ENCODE data around the gene SEMA3F.

SEMA3F gene

GRCh38 chr3:50154840-50155490, at the start of gene SEMA3F:
TSS of gene SEMA3F (plus strand) at chr3:50155324. CDS start at chr3:50159623, 4,299 bp downstream.
- in situ Hi-C loops (cut with MboI; ENCODE audit: low sequenced_read_pairs) = no loop called here

GRCh38 chr3:50111757-50112156, 43.4 kb upstream of the SEMA3F start:
- in situ Hi-C loops (cut with MboI; ENCODE audit: low sequenced_read_pairs) = no loop called here

GRCh38 chr3:50112462-50112861, 42.7 kb upstream of the SEMA3F start:
- in situ Hi-C loops (cut with MboI; ENCODE audit: low sequenced_read_pairs) = no loop called here

- in situ Hi-C loops (cut with MboI; ENCODE audit: low sequenced_read_pairs) = no loop called here
These were observed 38.0 kb upstream of the SEMA3F start for GRCh38 chr3:50117120-50117519.

GRCh38 chr3:50118237-50118636, 36.9 kb upstream of the SEMA3F start:
- in situ Hi-C loops (cut with MboI; ENCODE audit: low sequenced_read_pairs) = no loop called here

- in situ Hi-C loops (cut with MboI; ENCODE audit: low sequenced_read_pairs) = no loop called here
These were observed 35.3 kb upstream of the SEMA3F start for GRCh38 chr3:50119786-50120185.

GRCh38 chr3:50120364-50121071, 34.6 kb upstream of the SEMA3F start:
- in situ Hi-C loops (cut with MboI; ENCODE audit: low sequenced_read_pairs) = no loop called here

GRCh38 chr3:50121072-50122032, 33.8 kb upstream of the SEMA3F start:
- in situ Hi-C loops (cut with MboI; ENCODE audit: low sequenced_read_pairs) = no loop called here

- in situ Hi-C loops (cut with MboI; ENCODE audit: low sequenced_read_pairs) = no loop called here
These were observed 33.1 kb upstream of the SEMA3F start for GRCh38 chr3:50122071-50122470.

GRCh38 chr3:50122661-50123391, 32.3 kb upstream of the SEMA3F start:
- in situ Hi-C loops (cut with MboI; ENCODE audit: low sequenced_read_pairs) = no loop called here

GRCh38 chr3:50123394-50124051, 31.6 kb upstream of the SEMA3F start:
- in situ Hi-C loops (cut with MboI; ENCODE audit: low sequenced_read_pairs) = no loop called here

GRCh38 chr3:50124052-50124799, 30.9 kb upstream of the SEMA3F start:
- in situ Hi-C loops (cut with MboI; ENCODE audit: low sequenced_read_pairs) = no loop called here

- in situ Hi-C loops (cut with MboI; ENCODE audit: low sequenced_read_pairs) = no loop called here
These were observed 30.3 kb upstream of the SEMA3F start for GRCh38 chr3:50124800-50125178.

- in situ Hi-C loops (cut with MboI; ENCODE audit: low sequenced_read_pairs) = no loop called here
These were observed 29.4 kb upstream of the SEMA3F start for GRCh38 chr3:50125541-50126286.

- in situ Hi-C loops (cut with MboI; ENCODE audit: low sequenced_read_pairs) = no loop called here
These were observed 28.6 kb upstream of the SEMA3F start for GRCh38 chr3:50126287-50127211.

- in situ Hi-C loops (cut with MboI; ENCODE audit: low sequenced_read_pairs) = no loop called here
These were observed 27.9 kb upstream of the SEMA3F start for GRCh38 chr3:50127251-50127691.

GRCh38 chr3:50128001-50128400, 27.1 kb upstream of the SEMA3F start:
- in situ Hi-C loops (cut with MboI; ENCODE audit: low sequenced_read_pairs) = no loop called here

GRCh38 chr3:50130436-50130835, 24.7 kb upstream of the SEMA3F start:
- in situ Hi-C loops (cut with MboI; ENCODE audit: low sequenced_read_pairs) = no loop called here

Measured in HL-60/S4 treated with retinoic acid at 250 ng/mL for 4 days and 3 days (cell line).